GM13977 (cell line): Measurements from ENCODE around the gene NSL1.

ENCODE experiments used
- DNase-seq: peaks from one replicate; pipeline ENCODE4 v3.0.0; 2012; ENCODE audit warnings: low spot score
- in situ Hi-C: fragments of 300-500 bp; cut with MboI; formaldehyde crosslinking; loops from one replicate; pipeline ENCODE4 v1.12.0; 2022; ENCODE audit warnings: low sequenced_read_pairs, low pct_unique_long_range_greater_than_20kb, mixed read lengths, inconsistent platforms; ENCODE audit not compliant: unreplicated experiment
- TF ChIP-seq, protein P1 (sequence below): IDR thresholded peaks from 2 replicates; pipeline ENCODE4 v1.5.1; 2012; ENCODE audit warnings: mild to moderate bottlenecking, control low read depth; ENCODE audit not compliant: insufficient read depth; ENCODE audit errors: extremely low read depth, missing control alignments

Gene NSL1

DNA sequence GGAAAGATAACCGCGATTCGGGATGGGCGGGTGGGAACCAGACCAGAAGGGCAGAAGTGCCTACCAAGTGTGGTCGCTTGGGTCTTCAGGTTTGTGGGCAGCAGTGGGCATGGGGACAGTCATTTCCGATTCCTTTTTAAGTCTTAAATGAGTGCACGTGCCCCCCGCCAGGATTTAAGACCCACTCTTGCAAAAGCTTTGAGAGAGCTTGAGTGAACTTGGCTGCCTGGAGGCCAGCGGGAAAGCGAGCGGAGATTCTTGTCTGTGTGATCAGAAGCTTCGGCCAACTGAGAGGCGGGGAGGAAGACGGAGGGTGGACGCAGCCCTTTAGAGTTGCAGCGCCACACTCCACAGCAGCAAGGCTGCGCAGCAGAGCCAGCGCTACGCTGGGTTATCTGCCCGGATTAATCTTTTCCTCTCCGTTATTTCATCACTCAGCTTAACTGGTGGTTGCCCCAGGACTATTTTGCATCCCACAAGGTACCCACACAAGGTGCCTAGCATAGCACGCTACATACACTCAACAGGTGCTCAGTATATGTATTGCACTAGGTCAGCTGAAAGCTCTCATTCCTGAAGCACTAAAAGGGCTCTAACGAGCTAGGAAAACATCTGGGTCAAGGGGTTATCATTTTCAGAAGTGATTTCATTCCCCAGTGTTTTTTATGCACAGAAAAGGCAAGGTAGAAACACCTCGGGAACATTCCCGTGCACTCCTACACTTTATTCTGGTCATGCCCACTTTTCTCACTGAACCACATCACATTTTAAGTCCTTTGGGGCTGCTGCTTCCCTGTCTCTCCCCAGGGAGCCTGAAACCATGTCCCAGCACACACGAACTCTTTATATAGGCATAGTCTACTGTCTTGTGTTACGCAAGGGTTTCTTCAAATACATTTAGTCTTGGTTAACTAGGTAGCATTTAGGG lies 90.4 kb downstream of the NSL1 start:
- in situ Hi-C loops, result no loop called here
- no peak for DNase-seq
- TF ChIP-seq, protein P1, sequence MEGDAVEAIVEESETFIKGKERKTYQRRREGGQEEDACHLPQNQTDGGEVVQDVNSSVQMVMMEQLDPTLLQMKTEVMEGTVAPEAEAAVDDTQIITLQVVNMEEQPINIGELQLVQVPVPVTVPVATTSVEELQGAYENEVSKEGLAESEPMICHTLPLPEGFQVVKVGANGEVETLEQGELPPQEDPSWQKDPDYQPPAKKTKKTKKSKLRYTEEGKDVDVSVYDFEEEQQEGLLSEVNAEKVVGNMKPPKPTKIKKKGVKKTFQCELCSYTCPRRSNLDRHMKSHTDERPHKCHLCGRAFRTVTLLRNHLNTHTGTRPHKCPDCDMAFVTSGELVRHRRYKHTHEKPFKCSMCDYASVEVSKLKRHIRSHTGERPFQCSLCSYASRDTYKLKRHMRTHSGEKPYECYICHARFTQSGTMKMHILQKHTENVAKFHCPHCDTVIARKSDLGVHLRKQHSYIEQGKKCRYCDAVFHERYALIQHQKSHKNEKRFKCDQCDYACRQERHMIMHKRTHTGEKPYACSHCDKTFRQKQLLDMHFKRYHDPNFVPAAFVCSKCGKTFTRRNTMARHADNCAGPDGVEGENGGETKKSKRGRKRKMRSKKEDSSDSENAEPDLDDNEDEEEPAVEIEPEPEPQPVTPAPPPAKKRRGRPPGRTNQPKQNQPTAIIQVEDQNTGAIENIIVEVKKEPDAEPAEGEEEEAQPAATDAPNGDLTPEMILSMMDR, result peak; percentile 32

DNA sequence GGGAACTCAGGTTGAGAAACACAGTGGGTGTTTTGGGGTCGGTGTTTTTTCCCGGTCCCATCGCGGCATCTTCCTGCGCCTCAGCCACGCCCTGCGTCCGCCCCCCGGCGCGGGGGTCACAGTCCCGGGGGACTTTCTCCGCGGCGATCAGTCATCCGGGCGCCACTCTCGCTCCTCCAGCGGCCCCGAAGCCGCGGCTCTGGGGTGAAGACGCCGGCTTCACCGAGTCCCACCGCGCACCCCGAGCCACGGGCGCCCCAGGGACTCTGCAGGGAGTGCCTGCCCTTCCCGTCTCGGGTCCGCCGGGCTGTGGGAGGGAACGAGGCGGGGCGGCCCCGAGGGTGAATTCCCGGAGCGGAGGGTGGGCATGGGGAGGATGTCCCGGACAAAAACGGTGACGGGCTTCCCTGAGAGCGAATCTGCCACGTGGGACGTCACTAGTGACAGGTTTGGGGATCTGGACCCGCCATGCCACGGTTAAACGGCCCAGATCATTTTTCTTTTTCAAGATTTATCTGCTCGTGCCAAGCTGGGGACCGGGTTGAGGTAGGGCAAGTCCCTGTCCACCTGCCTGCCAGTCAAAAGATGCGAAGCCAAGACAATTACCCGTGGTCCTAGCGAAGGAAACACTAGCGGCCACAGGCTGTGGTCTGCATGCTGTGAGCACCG lies 91.2 kb downstream of the NSL1 start:
- TF ChIP-seq, protein P1, result no peak
- peak; percentile 73 for DNase-seq
- in situ Hi-C loops, result no loop called here

DNA sequence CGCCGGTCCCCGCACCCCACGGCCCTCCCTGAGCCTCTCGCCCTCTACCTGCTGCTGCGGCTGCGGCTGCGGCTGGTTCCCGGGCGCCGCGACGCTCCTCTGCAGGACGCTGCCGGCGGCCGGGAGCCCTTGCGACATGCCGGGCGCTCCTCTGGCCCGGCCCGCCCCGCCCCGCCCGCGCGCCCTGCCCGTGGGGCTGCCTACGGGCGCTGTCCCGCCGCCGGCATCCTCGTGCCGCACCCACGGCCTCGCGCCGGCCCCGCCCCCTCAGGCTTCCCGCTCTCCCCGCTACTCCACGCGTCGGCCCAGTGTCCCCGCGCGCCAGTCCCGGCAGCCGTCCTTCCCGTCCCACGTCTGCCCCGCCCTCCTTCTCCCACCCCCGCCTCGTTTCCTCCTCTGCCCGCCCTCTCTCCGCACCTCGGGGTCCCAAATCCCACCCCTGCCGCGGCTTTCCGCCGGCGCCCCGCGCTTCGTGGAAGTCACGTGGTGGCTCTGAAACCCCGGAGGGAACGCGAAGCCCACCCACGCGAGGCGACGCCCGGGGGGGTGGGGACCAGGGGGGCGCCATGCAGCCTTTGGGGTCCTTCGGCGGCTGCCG lies 91.9 kb downstream of the NSL1 start, which contains the start of gene BATF3:
TSS of gene BATF3 (minus strand) at position 216 of the 598 bp plus-strand sequence. CDS start at position 138, 78 bp downstream.
- TF ChIP-seq, protein P1, result no peak
- peak; percentile 48 for DNase-seq
- in situ Hi-C loops, result no loop called here

- in situ Hi-C loops, result no loop called here
- peak; percentile 72 for DNase-seq
- TF ChIP-seq, protein P1, result peak; percentile 82
Observed at GRCh38 chr1:212699104-212699624, 92.4 kb downstream of the NSL1 start.

- no peak for DNase-seq
- in situ Hi-C loops, result no loop called here
- TF ChIP-seq, protein P1, result peak; percentile 37
Observed at GRCh38 chr1:212698467-212699103, 93.0 kb downstream of the NSL1 start.
